Measurements from ENCODE around the gene ELP2.

- no peak for TF ChIP-seq EP300 (IDR thresholded peaks at IDR 0.05)
- no peak for TF ChIP-seq CTCF (IDR thresholded peaks at IDR 0.05)
- TF ChIP-seq POLR2AphosphoS5 (IDR thresholded peaks at IDR 0.05) = no peak
- TF ChIP-seq POLR2A (IDR thresholded peaks at IDR 0.05) = no peak
Observed at GRCh38 chr18:36197511-36198166, 67.9 kb downstream of the ELP2 start.

All from suprapubic skin (tissue), 4 donors.